Effector memory CD4-positive, alpha-beta T cell (primary cell): ENCODE results near the gene ANXA2.

Source experiments
- DNase-seq, 3 donors: peaks; one replicate each; pipeline ENCODE4 v3.0.0-alpha.2; 2020
- H3K27ac ChIP-seq: 2 replicates; pipeline ENCODE4 v1.7.0; 2013; ENCODE audit warnings: mild to moderate bottlenecking, low read length, moderate library complexity; ENCODE audit not compliant: insufficient read depth, poor library complexity, severe bottlenecking
- H3K27me3 ChIP-seq: replicated peaks from 2 replicates; pipeline ENCODE4 v1.7.0; 2013; ENCODE audit warnings: mild to moderate bottlenecking, low read length; ENCODE audit not compliant: insufficient read depth, control insufficient read depth, poor library complexity, severe bottlenecking
- H3K36me3 ChIP-seq: 2 replicates; pipeline ENCODE4 v1.7.0; 2013; ENCODE audit warnings: mild to moderate bottlenecking, low read length, moderate library complexity; ENCODE audit not compliant: control insufficient read depth, insufficient read depth
- H3K4me1 ChIP-seq: 2 replicates; pipeline ENCODE4 v1.7.0; 2013; ENCODE audit warnings: low read length, mild to moderate bottlenecking; ENCODE audit not compliant: control insufficient read depth, insufficient read depth, poor library complexity, severe bottlenecking
- H3K4me3 ChIP-seq: 2 replicates; pipeline ENCODE4 v1.7.0; 2013; ENCODE audit warnings: low read length, low read depth, mild to moderate bottlenecking; ENCODE audit not compliant: insufficient read depth, poor library complexity, severe bottlenecking
- H3K9me3 ChIP-seq: 2 replicates; pipeline ENCODE4 v1.7.0; 2013; ENCODE audit warnings: mild to moderate bottlenecking, low read length, moderate library complexity; ENCODE audit not compliant: control insufficient read depth

ANXA2 gene

DNA sequence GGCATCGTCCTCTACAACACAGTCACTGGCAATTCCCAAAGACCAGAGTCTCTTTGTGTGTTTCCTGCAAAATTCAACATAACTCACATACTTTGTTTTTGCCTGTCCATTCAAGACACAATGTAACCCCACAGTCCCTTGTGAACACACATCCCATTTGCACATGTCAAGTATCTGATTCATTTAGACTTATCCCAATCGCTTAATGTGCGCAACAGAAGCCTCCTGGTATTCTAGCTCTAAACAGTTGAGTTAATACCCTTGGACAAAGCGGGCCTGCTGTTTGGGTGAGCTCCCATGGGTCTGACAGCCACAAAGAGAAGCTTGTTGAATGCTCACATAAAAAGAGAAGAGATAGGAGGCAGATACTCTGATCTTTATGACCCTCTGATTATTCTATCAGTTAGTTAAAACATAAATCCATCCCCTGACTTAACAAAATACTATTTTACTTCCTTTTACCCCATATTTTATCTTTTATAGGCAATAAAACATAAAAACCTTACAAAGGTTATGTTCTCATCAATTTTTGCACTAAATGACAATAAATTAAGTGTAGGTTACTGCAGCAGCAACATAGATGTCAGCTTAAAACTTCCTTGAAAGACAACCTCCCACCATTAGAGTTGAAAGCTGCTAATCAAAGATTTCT is 79.4 kb downstream of the ANXA2 start:
- no peak for DNase-seq
- Histone ChIP-seq H3K27ac (no peak overlapping the region), H3K4me1 (no peaks in the 10 kb centered on the region), H3K9me3 (no peaks in the 10 kb centered on the region), H3K4me3 (no peak overlapping the region), H3K36me3 (no peaks in the 10 kb centered on the region), H3K27me3 (peaks cover 4% of the 10 kb centered on the region)

GRCh38 chr15:60316961-60317360 is 80.8 kb downstream of the ANXA2 start:
- Histone ChIP-seq H3K36me3 (no peaks in the 10 kb centered on the region), H3K4me3 (no peak overlapping the region), H3K9me3 (no peaks in the 10 kb centered on the region), H3K27me3 (peaks cover 4% of the 10 kb centered on the region), H3K4me1 (no peaks in the 10 kb centered on the region), H3K27ac (no peak overlapping the region)
- DNase-seq, result no peak

DNA sequence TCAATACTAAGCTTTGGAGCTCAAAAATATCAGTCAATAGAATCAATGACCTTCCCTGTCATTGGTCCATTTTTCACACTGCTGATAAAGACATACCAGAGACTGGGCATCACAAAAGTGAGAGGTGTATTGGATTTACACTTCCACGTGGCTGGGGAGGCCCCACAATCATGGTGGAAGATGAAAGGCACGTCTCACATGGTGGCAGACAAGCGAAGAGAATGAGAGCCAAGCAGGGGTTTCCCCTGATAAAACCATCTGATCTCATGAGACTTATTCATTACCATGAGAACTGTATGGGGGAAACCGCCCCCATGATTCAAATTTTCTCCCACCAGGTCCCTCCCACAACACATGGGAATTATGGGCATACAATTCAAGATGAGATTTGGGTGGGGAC is 81.9 kb downstream of the ANXA2 start:
- no peaks in the 10 kb centered on the region for H3K9me3 ChIP-seq
- H3K27me3 ChIP-seq, result peaks cover 4% of the 10 kb centered on the region
- H3K27ac ChIP-seq, result no peak overlapping the region
- H3K4me1 ChIP-seq, result no peaks in the 10 kb centered on the region
- no peak for DNase-seq
- H3K4me3 ChIP-seq, result no peak overlapping the region
- H3K36me3 ChIP-seq, result no peaks in the 10 kb centered on the region

- DNase-seq, result no peak
- no peaks in the 10 kb centered on the region for H3K36me3 ChIP-seq
- H3K4me3 ChIP-seq, result no peak overlapping the region
- no peak overlapping the region for H3K27ac ChIP-seq
- peaks cover 4% of the 10 kb centered on the region for H3K27me3 ChIP-seq
- H3K9me3 ChIP-seq, result no peaks in the 10 kb centered on the region
- no peaks in the 10 kb centered on the region for H3K4me1 ChIP-seq
These were observed 83.9 kb downstream of the ANXA2 start for GRCh38 chr15:60313906-60314305.

GRCh38 chr15:60307034-60307433 is 90.8 kb downstream of the ANXA2 start:
- H3K4me1 ChIP-seq, result no peaks in the 10 kb centered on the region
- DNase-seq, result no peak
- H3K4me3 ChIP-seq, result no peak overlapping the region
- peaks cover 3% of the 10 kb centered on the region for H3K27me3 ChIP-seq
- no peaks in the 10 kb centered on the region for H3K9me3 ChIP-seq
- H3K36me3 ChIP-seq, result no peaks in the 10 kb centered on the region
- no peak overlapping the region for H3K27ac ChIP-seq

DNA sequence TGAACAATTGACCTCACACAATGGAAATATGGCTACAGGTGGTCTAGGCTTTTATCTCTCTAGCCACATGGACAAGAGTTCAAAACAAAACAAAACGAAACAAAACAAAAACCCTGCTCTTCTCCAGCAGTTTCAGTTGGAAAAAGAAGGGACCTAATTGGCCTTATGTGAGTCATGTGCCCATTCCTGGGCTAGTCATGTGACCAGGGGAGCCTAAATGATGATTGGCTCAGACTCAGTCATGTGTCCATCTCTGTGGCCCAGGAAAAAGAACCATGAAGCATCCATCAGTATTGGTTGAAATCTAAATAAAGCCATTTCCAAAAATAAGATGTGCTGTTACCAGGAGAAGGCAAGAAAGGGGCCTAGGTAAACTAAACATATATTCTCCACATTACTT is 96.8 kb downstream of the ANXA2 start:
- Histone ChIP-seq H3K4me3 (no peak overlapping the region), H3K27ac (no peak overlapping the region), H3K9me3 (no peaks in the 10 kb centered on the region), H3K4me1 (no peaks in the 10 kb centered on the region), H3K36me3 (no peaks in the 10 kb centered on the region), H3K27me3 (peaks cover 3% of the 10 kb centered on the region)
- DNase-seq, result no peak

- H3K4me1 ChIP-seq, result no peaks in the 10 kb centered on the region
- no peak overlapping the region for H3K27ac ChIP-seq
- H3K36me3 ChIP-seq, result no peaks in the 10 kb centered on the region
- H3K27me3 ChIP-seq, result no peaks in the 10 kb centered on the region
- H3K9me3 ChIP-seq, result no peaks in the 10 kb centered on the region
- no peak overlapping the region for H3K4me3 ChIP-seq
- no peak for DNase-seq
These were observed 98.2 kb downstream of the ANXA2 start for GRCh38 chr15:60299452-60300047.
